SK-N-SH (cell line): ENCODE results near the gene ARL2BP. TPM values are rescaled to one million over a fixed set of nuclear protein-coding genes. Genes with fewer than 3 reads are reported as not detected.

Experiments
- CTCF ChIA-PET: fragments of 300-600, 350-600 bp; formaldehyde crosslinking; extraction: SDS; loops from one replicate; lab custom pipeline; 2021; lab: Yijun Ruan, JAX
- POLR2A ChIA-PET: fragments of 350-600 bp; sonication (Branson Sonifier 250); formaldehyde crosslinking; extraction: SDS; loops from one replicate; lab custom pipeline; 2020; ENCODE audit warnings: antibody characterized with exemption, inconsistent platforms; lab: Yijun Ruan, JAX
- DNase-seq: peaks from one replicate; pipeline ENCODE4 v3.0.0; 2012
- H2AFZ ChIP-seq: fragments of 200-600 bp; sonication (generic); 2 replicates; pipeline ENCODE4 v1.8.1; 2016; ENCODE audit warnings: antibody characterized with exemption, mild to moderate bottlenecking, low read depth
- H3F3A ChIP-seq: fragments of 200-600 bp; sonication (generic); replicated peaks from 2 replicates; pipeline ENCODE3; 2016; ENCODE audit warnings: antibody characterized with exemption, mild to moderate bottlenecking; ENCODE audit not compliant: insufficient read depth
- H3K27ac ChIP-seq, 2 experiments: fragments of 200-500 bp in 1 of 2; fragments of 200-600 bp in 1 of 2; sonication (Bioruptor generic) in 1 of 2; sonication (generic), shearing (Covaris generic) in 1 of 2; 2 replicates each; pipeline versions ENCODE4 v1.5.1 to v1.6.1; 2014 to 2016; ENCODE audit warnings: low read depth in 2 of 2, inconsistent platforms in 1 of 2, low read length in 1 of 2, mild to moderate bottlenecking in 1 of 2, mixed read lengths in 1 of 2
- H3K27me3 ChIP-seq: fragments of 200-600 bp; sonication (generic), shearing (Covaris generic); 2 replicates; pipeline ENCODE4 v1.6.1; 2016; ENCODE audit warnings: mixed run types; ENCODE audit not compliant: insufficient read depth
- H3K36me3 ChIP-seq, 2 experiments: fragments of 200-500 bp in 1 of 2; fragments of 200-600 bp in 1 of 2; sonication (Bioruptor generic) in 1 of 2; sonication (generic) in 1 of 2; replicated peaks in 1 of 2; 2 replicates each; pipeline versions ENCODE3 to v1.5.1; 2014 to 2016; ENCODE audit warnings: low read length in 1 of 2, mild to moderate bottlenecking in 1 of 2; ENCODE audit not compliant: insufficient read depth in 2 of 2, control insufficient read depth in 1 of 2
- H3K4me1 ChIP-seq, 2 experiments: fragments of 200-500 bp in 1 of 2; fragments of 200-600 bp in 1 of 2; sonication (Bioruptor generic) in 1 of 2; sonication (generic), shearing (Covaris generic) in 1 of 2; 2 replicates each; pipeline versions ENCODE4 v1.5.1 to v1.6.1; 2014 to 2016; ENCODE audit warnings: low read depth in 1 of 2, low read length in 1 of 2, mixed run types in 1 of 2; ENCODE audit not compliant: insufficient read depth in 2 of 2, control insufficient read depth in 1 of 2
- H3K4me2 ChIP-seq: fragments of 200-600 bp; sonication (generic), shearing (Covaris generic); 2 replicates; pipeline ENCODE4 v1.6.1; 2017; ENCODE audit warnings: mixed run types
- H3K4me3 ChIP-seq, 2 experiments: fragments of 200-500 bp in 1 of 2; fragments of 200-600 bp in 1 of 2; sonication (Bioruptor generic) in 1 of 2; sonication (generic), shearing (Covaris generic) in 1 of 2; 2 replicates each; pipeline versions ENCODE4 v1.5.1 to v1.8.1; 2014 to 2016; ENCODE audit warnings: low read depth in 2 of 2, inconsistent platforms in 1 of 2, low read length in 1 of 2, mild to moderate bottlenecking in 1 of 2, mixed read lengths in 1 of 2, moderate library complexity in 1 of 2
- H3K79me2 ChIP-seq: fragments of 200-600 bp; sonication (generic); 2 replicates; pipeline ENCODE4 v1.8.1; 2017; ENCODE audit warnings: mild to moderate bottlenecking; ENCODE audit not compliant: insufficient read depth
- H3K9ac ChIP-seq: fragments of 200-600 bp; sonication (generic); 2 replicates; pipeline ENCODE4 v1.6.1; 2017; ENCODE audit warnings: mixed run types
- H3K9me2 ChIP-seq: fragments of 200-600 bp; sonication (generic); 2 replicates; pipeline ENCODE4 v1.6.1; 2017; ENCODE audit warnings: mixed run types
- H3K9me3 ChIP-seq: fragments of 200-600 bp; sonication (generic); 2 replicates; pipeline ENCODE4 v1.6.1; 2017; ENCODE audit warnings: mixed run types, mild to moderate bottlenecking, moderate library complexity
- H4K20me1 ChIP-seq: fragments of 200-600 bp; sonication (generic); 2 replicates; pipeline ENCODE4 v1.6.1; 2017; ENCODE audit warnings: mild to moderate bottlenecking, mixed run types; ENCODE audit not compliant: insufficient read depth
- CTCF ChIP-seq: fragments of 200-600 bp; sonication (generic); IDR thresholded peaks from 2 replicates; pipeline ENCODE4 v1.6.1; 2017; ENCODE audit warnings: antibody characterized with exemption, mild to moderate bottlenecking, moderate library complexity
- FOSL2 ChIP-seq: IDR thresholded peaks from 2 replicates; pipeline ENCODE4 v1.4.0; 2012; ENCODE audit warnings: low read depth, mild to moderate bottlenecking, moderate library complexity, borderline replicate concordance
- FOXM1 ChIP-seq: IDR thresholded peaks from 2 replicates; pipeline ENCODE4 v1.4.0; 2012; ENCODE audit warnings: low read depth, mild to moderate bottlenecking
- GABPA ChIP-seq: IDR thresholded peaks from 2 replicates; pipeline ENCODE4 v1.4.0; 2012; ENCODE audit warnings: low read depth, mild to moderate bottlenecking
- IRF3 ChIP-seq: fragments of 150-350 bp; IDR thresholded peaks from 2 replicates; pipeline ENCODE4 v1.6.1; 2016; ENCODE audit warnings: mild to moderate bottlenecking, low read depth, low read length
- JUND ChIP-seq: IDR thresholded peaks from 2 replicates; pipeline ENCODE4 v1.4.0; 2012
- MAX ChIP-seq: IDR thresholded peaks from 2 replicates; pipeline ENCODE4 v1.4.0; 2012; ENCODE audit warnings: low read depth
- MXI1 ChIP-seq: IDR thresholded peaks from 2 replicates; pipeline ENCODE4 v1.6.1; 2012; ENCODE audit warnings: mild to moderate bottlenecking, low read depth, low read length, improper control_type of control experiment
- POLR2AphosphoS5 ChIP-seq: IDR thresholded peaks from 2 replicates; pipeline ENCODE4 v1.6.1; 2012; ENCODE audit warnings: low read depth, low read length
- RAD21 ChIP-seq: IDR thresholded peaks from 2 replicates; pipeline ENCODE4 v1.6.1; 2012; ENCODE audit warnings: mild to moderate bottlenecking, low read length
- RCOR1 ChIP-seq: fragments of 150-350 bp; IDR thresholded peaks from 2 replicates; pipeline ENCODE4 v1.6.1; 2017; ENCODE audit warnings: antibody characterized with exemption, low read length
- RXRA ChIP-seq: IDR thresholded peaks from 2 replicates; pipeline ENCODE4 v1.4.0; 2012; ENCODE audit warnings: low read depth, mild to moderate bottlenecking, borderline replicate concordance
- SMC3 ChIP-seq: IDR thresholded peaks from 2 replicates; pipeline ENCODE4 v1.6.1; 2012; ENCODE audit warnings: low read depth, low read length, improper control_type of control experiment
- TCF12 ChIP-seq: IDR thresholded peaks from 2 replicates; pipeline ENCODE4 v1.4.0; 2012
- TEAD4 ChIP-seq: IDR thresholded peaks from 2 replicates; pipeline ENCODE4 v1.4.0; 2012; ENCODE audit warnings: mild to moderate bottlenecking, borderline replicate concordance; ENCODE audit not compliant: insufficient read depth
- USF1 ChIP-seq: IDR thresholded peaks from 2 replicates; pipeline ENCODE4 v1.4.0; 2012; ENCODE audit warnings: low read depth, borderline replicate concordance
- YY1 ChIP-seq: IDR thresholded peaks from 2 replicates; pipeline ENCODE4 v1.4.0; 2012; ENCODE audit warnings: low read depth, mild to moderate bottlenecking
- ZBTB33 ChIP-seq: IDR thresholded peaks from 2 replicates; pipeline ENCODE4 v1.4.0; 2012; ENCODE audit warnings: low read depth, borderline replicate concordance
- WGBS: methylation state at CpG from one replicate; pipeline ENCODE4 v1.1.6; 2017; ENCODE audit warnings: low lambda C conversion rate; 5-methylcytosine and 5-hydroxymethylcytosine counted together
- polyA plus RNA-seq, 3 experiments: library from polyadenylated mRNA; depleted of rRNA; stranded (reverse); fragments of >200 nt; gene quantifications; 2 replicates each; pipeline ENCODE4 v1.2.3, GENCODE V29; 2012

Gene ARL2BP
- polyA plus RNA-seq, 1 of the 3 experiments (the other 2 are of a cell fraction): 61.8 TPM

- H3K9me2 ChIP-seq: no peaks in the 10 kb centered on the region
- TF ChIP-seq CTCF: no peak
- TF ChIP-seq FOXM1: no peak
- TF ChIP-seq MXI1: no peak
- H3F3A ChIP-seq: peaks cover 2% of the 10 kb centered on the region
- ChIA-PET CTCF (interaction anchor here (1.9 kb wide), 1 partner anchor 17 kb away, joined by 4 read pairs; no protein-coding TSS in a partner anchor), POLR2A (no interaction called here)
- H3K4me1 ChIP-seq: peaks cover 0 to 8% of the 10 kb centered on the region in 2 experiments; a peak in 2 of 4 replicates
- 96% methylated on average over 12 of the region's 16 CpGs for WGBS
- H2AFZ ChIP-seq: no peak overlapping the region
- no peak overlapping the region for H3K9ac ChIP-seq
- H3K27ac ChIP-seq: no peak overlapping the region
- H4K20me1 ChIP-seq: no peaks in the 10 kb centered on the region
- no peak overlapping the region for H3K4me3 ChIP-seq
- H3K4me2 ChIP-seq: no peak overlapping the region
- H3K36me3 ChIP-seq: peaks cover 13 to 14% of the 10 kb centered on the region in 2 experiments
- no peaks in the 10 kb centered on the region for H3K79me2 ChIP-seq
- H3K27me3 ChIP-seq: no peaks in the 10 kb centered on the region
- no peak for DNase-seq
- no peaks in the 10 kb centered on the region for H3K9me3 ChIP-seq
These were observed 11.7 kb downstream of the ARL2BP start for GRCh38 chr16:57256601-57257395.

- Histone ChIP-seq H3K27ac (no peak overlapping the region), H3K4me2 (no peak overlapping the region), H3K9me3 (no peaks in the 10 kb centered on the region), H3K36me3 (peaks cover 6% of the 10 kb centered on the region in 2 experiments), H3K4me1 (peaks cover 0 to 8% of the 10 kb centered on the region in 2 experiments; a peak in 2 of 4 replicates), H2AFZ (no peak overlapping the region), H4K20me1 (no peaks in the 10 kb centered on the region), H3K9ac (no peak overlapping the region), H3K9me2 (no peaks in the 10 kb centered on the region), H3K4me3 (no peak overlapping the region), H3K79me2 (no peaks in the 10 kb centered on the region), H3K27me3 (no peaks in the 10 kb centered on the region), H3F3A (peaks cover 2% of the 10 kb centered on the region)
- DNase-seq: no peak
- POLR2A ChIA-PET: no interaction called here
- CTCF ChIA-PET: interaction anchor here (1.9 kb wide), 1 partner anchor 18 kb away, joined by 4 read pairs; no protein-coding TSS in a partner anchor
- 96% methylated on average over 9 of the region's 13 CpGs for WGBS
- TF ChIP-seq CTCF (no peak), TEAD4 (no peak), JUND (no peak), SMC3 (no peak), RCOR1 (no peak), RAD21 (no peak), RXRA (no peak), POLR2AphosphoS5 (no peak), GABPA (no peak), YY1 (no peak), FOSL2 (no peak), USF1 (no peak), IRF3 (no peak), ZBTB33 (no peak), MAX (no peak), TCF12 (no peak), MXI1 (no peak)
These were observed 12.5 kb downstream of the ARL2BP start for GRCh38 chr16:57257455-57258070.
